MM.1S (cell line): ENCODE measurements around the gene COL6A3.

Experiments used
- EZH2 ChIP-seq: fragments of 300-600 bp; sonication (generic); optimal IDR thresholded peaks from 2 replicates; pipeline ENCODE3; 2017; ENCODE audit warnings: low read depth, mild to moderate bottlenecking, antibody characterized with exemption, low read length, mixed read lengths
- EZH2phosphoT487 ChIP-seq: fragments of 300-600 bp; sonication (generic); IDR thresholded peaks from 2 replicates; pipeline ENCODE4 v1.6.1; 2018; ENCODE audit warnings: antibody characterized with exemption, low read length
- TF ChIP-seq, protein P1 (sequence below): fragments of 300-600 bp; sonication (generic); IDR thresholded peaks from 2 replicates; pipeline ENCODE4 v1.5.1; 2016; ENCODE audit warnings: antibody characterized with exemption, low read length, mixed read lengths

DNA sequence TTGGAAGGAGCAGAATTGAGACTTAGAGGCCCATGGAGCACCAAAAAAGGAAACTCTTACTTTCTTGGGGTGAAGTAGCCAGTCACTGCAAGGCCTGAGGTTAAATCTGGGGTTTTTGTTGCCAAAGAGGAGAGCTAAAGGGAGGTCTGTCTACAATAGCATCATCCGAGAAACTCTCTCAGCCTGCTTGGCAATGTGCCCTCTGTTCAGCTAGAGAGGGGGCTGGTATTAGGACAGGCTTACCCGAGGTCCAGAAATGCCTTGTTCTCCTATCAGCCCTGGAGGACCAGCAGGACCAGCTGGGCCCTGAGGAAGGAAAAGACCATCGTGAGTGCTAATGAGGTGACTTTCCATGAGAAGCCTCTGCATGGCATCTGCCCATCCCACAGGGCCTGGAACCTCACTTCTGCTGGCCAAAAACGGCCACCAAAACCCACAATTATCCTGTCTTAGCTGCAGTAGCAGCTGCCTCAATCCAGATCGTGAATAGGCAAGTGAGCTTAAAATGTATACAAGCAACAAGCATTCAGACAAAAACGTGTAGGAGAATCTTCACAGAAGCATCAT is 61.6 kb downstream of the COL6A3 start:
- TF ChIP-seq, protein P1, sequence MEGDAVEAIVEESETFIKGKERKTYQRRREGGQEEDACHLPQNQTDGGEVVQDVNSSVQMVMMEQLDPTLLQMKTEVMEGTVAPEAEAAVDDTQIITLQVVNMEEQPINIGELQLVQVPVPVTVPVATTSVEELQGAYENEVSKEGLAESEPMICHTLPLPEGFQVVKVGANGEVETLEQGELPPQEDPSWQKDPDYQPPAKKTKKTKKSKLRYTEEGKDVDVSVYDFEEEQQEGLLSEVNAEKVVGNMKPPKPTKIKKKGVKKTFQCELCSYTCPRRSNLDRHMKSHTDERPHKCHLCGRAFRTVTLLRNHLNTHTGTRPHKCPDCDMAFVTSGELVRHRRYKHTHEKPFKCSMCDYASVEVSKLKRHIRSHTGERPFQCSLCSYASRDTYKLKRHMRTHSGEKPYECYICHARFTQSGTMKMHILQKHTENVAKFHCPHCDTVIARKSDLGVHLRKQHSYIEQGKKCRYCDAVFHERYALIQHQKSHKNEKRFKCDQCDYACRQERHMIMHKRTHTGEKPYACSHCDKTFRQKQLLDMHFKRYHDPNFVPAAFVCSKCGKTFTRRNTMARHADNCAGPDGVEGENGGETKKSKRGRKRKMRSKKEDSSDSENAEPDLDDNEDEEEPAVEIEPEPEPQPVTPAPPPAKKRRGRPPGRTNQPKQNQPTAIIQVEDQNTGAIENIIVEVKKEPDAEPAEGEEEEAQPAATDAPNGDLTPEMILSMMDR: no peak
- TF ChIP-seq EZH2phosphoT487: no peak
- no peak for TF ChIP-seq EZH2
